Measurements from ENCODE around the gene CCBE1.

Gene CCBE1

GRCh38 chr18:59448546-59448945 lies 248.7 kb downstream of the CCBE1 start:
- no peak overlapping the region for H3K27ac Mint-ChIP-seq
- H3K9me3 Mint-ChIP-seq: no peaks in the 10 kb centered on the region
- H3K27me3 Mint-ChIP-seq: peaks cover 10% of the 10 kb centered on the region
- H3K36me3 Mint-ChIP-seq (ENCODE audit: low read depth): no peaks in the 10 kb centered on the region
- DNase-seq: no peak
- no peaks in the 10 kb centered on the region for H3K4me1 Mint-ChIP-seq (ENCODE audit: low read depth)
- no peak overlapping the region for H3K4me3 Mint-ChIP-seq

GRCh38 chr18:59446012-59446411 lies 251.2 kb downstream of the CCBE1 start:
- H3K27ac Mint-ChIP-seq: no peak overlapping the region

GRCh38 chr18:59437851-59438569 lies 259.2 kb downstream of the CCBE1 start:
- H3K4me3 Mint-ChIP-seq: no peak overlapping the region
- no peak overlapping the region for H3K27ac Mint-ChIP-seq
- no peak for DNase-seq
- H3K9me3 Mint-ChIP-seq: no peaks in the 10 kb centered on the region
- peaks cover 15% of the 10 kb centered on the region for H3K27me3 Mint-ChIP-seq
- H3K36me3 Mint-ChIP-seq (ENCODE audit: low read depth): no peaks in the 10 kb centered on the region
- no peaks in the 10 kb centered on the region for H3K4me1 Mint-ChIP-seq (ENCODE audit: low read depth)

More at GRCh38 chr18:59446012-59446411, 251.2 kb downstream of the CCBE1 start:
- H3K27me3 Mint-ChIP-seq: peaks cover 12% of the 10 kb centered on the region
- no peaks in the 10 kb centered on the region for H3K4me1 Mint-ChIP-seq (ENCODE audit: low read depth)
- no peaks in the 10 kb centered on the region for H3K36me3 Mint-ChIP-seq (ENCODE audit: low read depth)
- no peak overlapping the region for H3K4me3 Mint-ChIP-seq
- no peak for DNase-seq
- no peaks in the 10 kb centered on the region for H3K9me3 Mint-ChIP-seq

- Mint-ChIP-seq H3K9me3 (no peaks in the 10 kb centered on the region), H3K27ac (no peak overlapping the region), H3K27me3 (peaks cover 21% of the 10 kb centered on the region), H3K4me1 (ENCODE audit: low read depth) (no peaks in the 10 kb centered on the region), H3K36me3 (ENCODE audit: low read depth) (no peaks in the 10 kb centered on the region), H3K4me3 (no peak overlapping the region)
- no peak for DNase-seq
These were observed 264.2 kb downstream of the CCBE1 start for GRCh38 chr18:59432803-59433597.

- Mint-ChIP-seq H3K9me3 (no peaks in the 10 kb centered on the region), H3K27me3 (peaks cover 19% of the 10 kb centered on the region), H3K4me1 (ENCODE audit: low read depth) (no peaks in the 10 kb centered on the region), H3K4me3 (no peak overlapping the region), H3K36me3 (ENCODE audit: low read depth) (no peaks in the 10 kb centered on the region), H3K27ac (no peak overlapping the region)
- DNase-seq: no peak
These were observed 266.1 kb downstream of the CCBE1 start for GRCh38 chr18:59431131-59431530.

- H3K4me3 Mint-ChIP-seq: no peak overlapping the region
These were observed 267.6 kb downstream of the CCBE1 start for GRCh38 chr18:59429608-59430007.

GRCh38 chr18:59428018-59428417 lies 269.2 kb downstream of the CCBE1 start:
- H3K27ac Mint-ChIP-seq: no peak overlapping the region
- no peaks in the 10 kb centered on the region for H3K36me3 Mint-ChIP-seq (ENCODE audit: low read depth)
- no peaks in the 10 kb centered on the region for H3K4me1 Mint-ChIP-seq (ENCODE audit: low read depth)
- peaks cover 16% of the 10 kb centered on the region for H3K27me3 Mint-ChIP-seq
- DNase-seq: no peak
- no peaks in the 10 kb centered on the region for H3K9me3 Mint-ChIP-seq
- no peak overlapping the region for H3K4me3 Mint-ChIP-seq

More at GRCh38 chr18:59429608-59430007, 267.6 kb downstream of the CCBE1 start:
- H3K36me3 Mint-ChIP-seq (ENCODE audit: low read depth): no peaks in the 10 kb centered on the region
- H3K4me1 Mint-ChIP-seq (ENCODE audit: low read depth): no peaks in the 10 kb centered on the region
- no peak overlapping the region for H3K27ac Mint-ChIP-seq
- H3K27me3 Mint-ChIP-seq: peaks cover 14% of the 10 kb centered on the region
- DNase-seq: no peak
- H3K9me3 Mint-ChIP-seq: no peaks in the 10 kb centered on the region

GRCh38 chr18:59426855-59427254 lies 270.4 kb downstream of the CCBE1 start:
- Mint-ChIP-seq H3K4me1 (ENCODE audit: low read depth) (no peaks in the 10 kb centered on the region), H3K27ac (no peak overlapping the region), H3K9me3 (no peaks in the 10 kb centered on the region), H3K27me3 (peaks cover 20% of the 10 kb centered on the region), H3K36me3 (ENCODE audit: low read depth) (no peaks in the 10 kb centered on the region), H3K4me3 (no peak overlapping the region)
- DNase-seq: no peak

- DNase-seq: no peak
- Mint-ChIP-seq H3K27me3 (peaks cover 38% of the 10 kb centered on the region), H3K4me3 (no peak overlapping the region), H3K9me3 (no peaks in the 10 kb centered on the region), H3K4me1 (ENCODE audit: low read depth) (no peaks in the 10 kb centered on the region), H3K27ac (no peak overlapping the region), H3K36me3 (ENCODE audit: low read depth) (no peaks in the 10 kb centered on the region)
These were observed 274.0 kb downstream of the CCBE1 start for GRCh38 chr18:59423259-59423658.

- Mint-ChIP-seq H3K4me3 (no peak overlapping the region), H3K27ac (no peak overlapping the region), H3K36me3 (ENCODE audit: low read depth) (no peaks in the 10 kb centered on the region), H3K27me3 (peaks cover 60% of the 10 kb centered on the region), H3K9me3 (no peaks in the 10 kb centered on the region), H3K4me1 (ENCODE audit: low read depth) (no peaks in the 10 kb centered on the region)
- DNase-seq: no peak
These were observed 277.0 kb downstream of the CCBE1 start for GRCh38 chr18:59420244-59420643.

GRCh38 chr18:59419386-59419785 lies 277.8 kb downstream of the CCBE1 start:
- Mint-ChIP-seq H3K36me3 (ENCODE audit: low read depth) (no peaks in the 10 kb centered on the region), H3K4me3 (no peak overlapping the region), H3K9me3 (no peaks in the 10 kb centered on the region), H3K27ac (no peak overlapping the region), H3K27me3 (peaks cover 59% of the 10 kb centered on the region), H3K4me1 (ENCODE audit: low read depth) (no peaks in the 10 kb centered on the region)
- DNase-seq: no peak

- DNase-seq: no peak
- Mint-ChIP-seq H3K4me1 (ENCODE audit: low read depth) (no peaks in the 10 kb centered on the region), H3K9me3 (no peaks in the 10 kb centered on the region), H3K4me3 (no peak overlapping the region), H3K27ac (no peak overlapping the region), H3K27me3 (peaks cover 65% of the 10 kb centered on the region), H3K36me3 (ENCODE audit: low read depth) (no peaks in the 10 kb centered on the region)
These were observed 280.4 kb downstream of the CCBE1 start for GRCh38 chr18:59416818-59417217.

- no peak overlapping the region for H3K27ac Mint-ChIP-seq
- no peaks in the 10 kb centered on the region for H3K36me3 Mint-ChIP-seq (ENCODE audit: low read depth)
- no peak overlapping the region for H3K4me3 Mint-ChIP-seq
- no peak for DNase-seq
- H3K9me3 Mint-ChIP-seq: no peaks in the 10 kb centered on the region
- H3K27me3 Mint-ChIP-seq: peaks cover 55% of the 10 kb centered on the region
- no peaks in the 10 kb centered on the region for H3K4me1 Mint-ChIP-seq (ENCODE audit: low read depth)
These were observed 283.0 kb downstream of the CCBE1 start for GRCh38 chr18:59414111-59414653.

- Mint-ChIP-seq H3K36me3 (ENCODE audit: low read depth) (no peaks in the 10 kb centered on the region), H3K27me3 (peaks cover 12% of the 10 kb centered on the region), H3K27ac (no peak overlapping the region), H3K4me3 (no peak overlapping the region), H3K4me1 (ENCODE audit: low read depth) (no peaks in the 10 kb centered on the region), H3K9me3 (no peaks in the 10 kb centered on the region)
- peak; percentile 82 for DNase-seq
These were observed 294.7 kb downstream of the CCBE1 start for GRCh38 chr18:59402432-59403090.
